Endothelial cell of umbilical vein (primary cell): ENCODE data around the gene AHNAK2. TPM values are rescaled to one million over a fixed set of nuclear protein-coding genes. Genes with fewer than 3 reads are reported as not detected.

ENCODE experiments used
- BruUV-seq: library from RNA; stranded (reverse); fragments of 400-500 nt; replicated peaks from 2 replicates; lab custom pipeline; 2021; lab: Mats Ljungman, UMichigan
- CTCF ChIA-PET: fragments of 300-600, 350-600 bp; sonication (Branson Sonifier 250); formaldehyde crosslinking; loops from one replicate; lab custom pipeline; 2021; ENCODE audit warnings: antibody characterized with exemption, inconsistent platforms; lab: Charles Lee
- POLR2A ChIA-PET: fragments of 300-600, 350-600 bp; sonication (Branson Sonifier 250); formaldehyde crosslinking; loops from one replicate; lab custom pipeline; 2021; ENCODE audit warnings: antibody characterized with exemption, inconsistent platforms; lab: Charles Lee
- DNase-seq: peaks from one replicate; pipeline ENCODE4 v3.0.0-alpha.2; 2011; ENCODE audit warnings: low read depth, low spot score
- FAIRE-seq: peaks from 2 replicates; lab custom pipeline; 2011; peaks lifted over from hg19 to GRCh38; lab: Jason Lieb, UNC
- H2AFZ ChIP-seq: 2 replicates; pipeline ENCODE4 v1.6.0; 2012; ENCODE audit warnings: low read depth, low read length, control low read depth, inconsistent platforms
- H3K27ac ChIP-seq: 2 replicates; pipeline ENCODE4 v1.5.1; 2011; ENCODE audit warnings: low read depth, mild to moderate bottlenecking, control low read depth, low read length, moderate library complexity; ENCODE audit not compliant: insufficient read depth
- H3K27me3 ChIP-seq, 2 experiments: 2 replicates each; pipeline versions ENCODE4 v1.6.0 to v1.6.1; 2011; ENCODE audit warnings: low read length in 2 of 2, mixed read lengths in 1 of 2; ENCODE audit not compliant: control insufficient read depth in 2 of 2, insufficient read depth in 2 of 2
- H3K36me3 ChIP-seq, 2 experiments: 2 replicates in 1 of 2; 3 replicates in 1 of 2; pipeline ENCODE4 v1.5.1; 2011; ENCODE audit warnings: low read length in 2 of 2, mild to moderate bottlenecking in 1 of 2, moderate library complexity in 1 of 2; ENCODE audit not compliant: control insufficient read depth in 2 of 2, insufficient read depth in 2 of 2; ENCODE audit errors: extremely low read depth in 1 of 2
- H3K4me1 ChIP-seq: 3 replicates; pipeline ENCODE4 v1.5.1; 2011; ENCODE audit warnings: mild to moderate bottlenecking, low read length; ENCODE audit not compliant: control insufficient read depth, insufficient read depth; ENCODE audit errors: extremely low read depth
- H3K4me2 ChIP-seq: 2 replicates; pipeline ENCODE4 v1.6.1; 2011; ENCODE audit warnings: low read length, control low read depth, mixed read lengths; ENCODE audit not compliant: insufficient read depth
- H3K4me3 ChIP-seq, 3 experiments: fragments of 200-600 bp in 1 of 3; sonication (generic), shearing (Covaris generic) in 1 of 3; replicated peaks in 1 of 3; 2 replicates each; pipeline ENCODE4 v1.5.1; 2011 to 2016; ENCODE audit warnings: control low read depth in 3 of 3, low read length in 3 of 3, mild to moderate bottlenecking in 2 of 3, inconsistent platforms in 1 of 3, low read depth in 1 of 3, moderate library complexity in 1 of 3; ENCODE audit not compliant: insufficient read depth in 1 of 3
- H3K79me2 ChIP-seq: 2 replicates; pipeline ENCODE4 v1.6.0; 2012; ENCODE audit warnings: low read length, inconsistent platforms; ENCODE audit not compliant: control insufficient read depth, insufficient read depth
- H3K9ac ChIP-seq: replicated peaks from 2 replicates; pipeline ENCODE3; 2011; ENCODE audit warnings: low read length, control low read depth; ENCODE audit not compliant: insufficient read depth; ENCODE audit errors: extremely low read depth
- H3K9me1 ChIP-seq: replicated peaks from 3 replicates; pipeline ENCODE4 v1.6.0; 2011; ENCODE audit warnings: mild to moderate bottlenecking, low read length; ENCODE audit not compliant: control insufficient read depth, insufficient read depth; ENCODE audit errors: extremely low read depth
- H3K9me3 ChIP-seq: replicated peaks from 2 replicates; pipeline ENCODE4 v1.5.1; 2012; ENCODE audit warnings: low read length, inconsistent platforms; ENCODE audit not compliant: control insufficient read depth, insufficient read depth
- H4K20me1 ChIP-seq: replicated peaks from 2 replicates; pipeline ENCODE3; 2011; ENCODE audit warnings: mild to moderate bottlenecking, low read length; ENCODE audit not compliant: control insufficient read depth, insufficient read depth; ENCODE audit errors: extremely low read depth
- FOS ChIP-seq: IDR thresholded peaks from 2 replicates; pipeline ENCODE4 v1.6.1; 2011; ENCODE audit warnings: mild to moderate bottlenecking, low read length, moderate library complexity, borderline replicate concordance; ENCODE audit not compliant: insufficient read depth
- JUN ChIP-seq: IDR thresholded peaks from 2 replicates; pipeline ENCODE4 v1.6.1; 2011; ENCODE audit warnings: borderline replicate concordance, low read depth; ENCODE audit not compliant: insufficient read length, insufficient read depth
- MYC ChIP-seq: IDR thresholded peaks from one replicate; pipeline ENCODE4 v1.6.1; 2011; ENCODE audit warnings: mild to moderate bottlenecking, low read depth, low read length
- POLR2A ChIP-seq: IDR thresholded peaks from 2 replicates; pipeline ENCODE4 v1.6.1; 2012; ENCODE audit warnings: low read depth, mild to moderate bottlenecking, control low read depth, low read length
- dilution Hi-C: fragments of 300-500 bp; cut with MboI; formaldehyde crosslinking; loops from one replicate; pipeline ENCODE4 v1.15.0; 2019; ENCODE audit warnings: low sequenced_read_pairs; ENCODE audit not compliant: extremely low pct_ligation_motif_present
- intact Hi-C: fragments of 100-400 bp; cut with micrococcal nuclease; formaldehyde crosslinking; loops from one replicate; pipeline ENCODE4 v1.10.0; 2022
- polyA plus RNA-seq, 4 experiments: library from polyadenylated mRNA; depleted of rRNA in 3 of 4; stranded (reverse) in 3 of 4; unstranded in 1 of 4; fragments of >200 nt; gene quantifications; 2 replicates each; pipeline versions ENCODE4 v1.2.1 to v1.2.3, GENCODE V29; 2011 to 2012; ENCODE audit warnings: missing spikeins in 1 of 4
- total RNA-seq: library from RNA; stranded (reverse); gene quantifications from 2 replicates; pipeline ENCODE4 v1.2.3, GENCODE V29; 2021
- TF ChIP-seq, protein P1 (sequence below): IDR thresholded peaks from 2 replicates; pipeline ENCODE4 v1.6.1; 2011; ENCODE audit not compliant: insufficient read depth, insufficient read length
- TF ChIP-seq, protein P2 (sequence below), 2 donors: IDR thresholded peaks; 1 replicate in 1 of 2; 2 replicates in 1 of 2; pipeline ENCODE4 v1.5.1; 2011; ENCODE audit warnings: low read length in 2 of 2, mild to moderate bottlenecking in 2 of 2, moderate library complexity in 2 of 2, control low read depth in 1 of 2, inconsistent platforms in 1 of 2, low read depth in 1 of 2; ENCODE audit not compliant: insufficient read depth in 1 of 2; ENCODE audit errors: extremely low read depth in 1 of 2

AHNAK2 gene
- total and polyA plus RNA-seq, 2 donors (not counting 3 experiments of a cell fraction or from before 2014, with no cell fraction given), result 17.7 to 68.7 TPM

DNA sequence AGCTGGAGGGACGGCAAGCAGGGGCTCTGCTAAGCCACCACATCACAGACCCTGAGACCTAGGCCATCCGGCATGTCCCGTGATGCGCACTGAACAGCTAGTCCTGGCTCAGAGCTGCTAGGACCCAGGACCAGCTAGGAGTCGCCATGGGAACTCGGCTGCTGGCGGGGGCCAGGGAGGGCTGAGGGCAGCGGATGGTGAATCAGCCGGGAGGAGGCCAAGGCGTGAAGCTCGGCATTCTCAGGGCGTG lies 5.1 kb downstream of the AHNAK2 start:
- Histone ChIP-seq H3K4me1 (peaks cover 66% of the 10 kb centered on the region), H3K9me1 (no peaks in the 10 kb centered on the region), H3K9me3 (no peaks in the 10 kb centered on the region), H2AFZ (no peak overlapping the region), H3K79me2 (peaks cover 16% of the 10 kb centered on the region), H3K27me3 (no peaks in the 10 kb centered on the region), H3K36me3 (no peaks in the 10 kb centered on the region), H3K9ac (peak overlapping the region; percentile 48), H3K4me3 (no peak overlapping the region), H3K27ac (peak overlapping the region; percentile 89), H3K4me2 (no peak overlapping the region), H4K20me1 (no peaks in the 10 kb centered on the region)
- FAIRE-seq (peak; percentile 99), DNase-seq (peak; percentile 91)
- intact Hi-C loops, result loop anchor here (2.0 to 10.0 kb wide), 3 partner anchors 48 to 208 kb away; partner anchors contain the start of genes CDCA4 and JAG2
- peak; percentile 86 for TF ChIP-seq JUN
- TF ChIP-seq, protein P1, sequence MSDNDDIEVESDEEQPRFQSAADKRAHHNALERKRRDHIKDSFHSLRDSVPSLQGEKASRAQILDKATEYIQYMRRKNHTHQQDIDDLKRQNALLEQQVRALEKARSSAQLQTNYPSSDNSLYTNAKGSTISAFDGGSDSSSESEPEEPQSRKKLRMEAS, result peak; percentile 4
- no peak for TF ChIP-seq MYC
- TF ChIP-seq FOS, result peak; percentile 99
- no peak for TF ChIP-seq POLR2A
- TF ChIP-seq, protein P2, sequence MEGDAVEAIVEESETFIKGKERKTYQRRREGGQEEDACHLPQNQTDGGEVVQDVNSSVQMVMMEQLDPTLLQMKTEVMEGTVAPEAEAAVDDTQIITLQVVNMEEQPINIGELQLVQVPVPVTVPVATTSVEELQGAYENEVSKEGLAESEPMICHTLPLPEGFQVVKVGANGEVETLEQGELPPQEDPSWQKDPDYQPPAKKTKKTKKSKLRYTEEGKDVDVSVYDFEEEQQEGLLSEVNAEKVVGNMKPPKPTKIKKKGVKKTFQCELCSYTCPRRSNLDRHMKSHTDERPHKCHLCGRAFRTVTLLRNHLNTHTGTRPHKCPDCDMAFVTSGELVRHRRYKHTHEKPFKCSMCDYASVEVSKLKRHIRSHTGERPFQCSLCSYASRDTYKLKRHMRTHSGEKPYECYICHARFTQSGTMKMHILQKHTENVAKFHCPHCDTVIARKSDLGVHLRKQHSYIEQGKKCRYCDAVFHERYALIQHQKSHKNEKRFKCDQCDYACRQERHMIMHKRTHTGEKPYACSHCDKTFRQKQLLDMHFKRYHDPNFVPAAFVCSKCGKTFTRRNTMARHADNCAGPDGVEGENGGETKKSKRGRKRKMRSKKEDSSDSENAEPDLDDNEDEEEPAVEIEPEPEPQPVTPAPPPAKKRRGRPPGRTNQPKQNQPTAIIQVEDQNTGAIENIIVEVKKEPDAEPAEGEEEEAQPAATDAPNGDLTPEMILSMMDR (IDR thresholded peaks at IDR 0.05; ENCODE audit: extremely low read depth in 1 of 2, insufficient read depth in 1 of 2, low read depth in 1 of 2, low read length in 2 of 2), result no peak
- ChIA-PET CTCF (interaction anchor here (0.6 to 4.7 kb wide), 12 partner anchors 13 to 508 kb away, joined by 3 to 97 read pairs (median 4); partner anchors contain the start of genes CDCA4 and CLBA1), POLR2A (interaction anchor here (1.8 kb wide), 1 partner anchor 48 kb away, joined by 7 read pairs; the partner anchor contains the start of gene CDCA4)
- dilution Hi-C loops, result no loop called here
- BruUV-seq, result no TSS peak
